NCI-H1694 (cell line): ENCODE results near the gene SIK1.

Experiments
- DNase-seq: peaks from one replicate; lab custom pipeline; 2025; lab: John Stamatoyannopoulos, UW

Gene SIK1

GRCh38 chr21:43367296-43367695, 59.6 kb downstream of the SIK1 start:
- peak; percentile 46 for DNase-seq

GRCh38 chr21:43366656-43367055, 60.3 kb downstream of the SIK1 start:
- DNase-seq, result no peak

DNA sequence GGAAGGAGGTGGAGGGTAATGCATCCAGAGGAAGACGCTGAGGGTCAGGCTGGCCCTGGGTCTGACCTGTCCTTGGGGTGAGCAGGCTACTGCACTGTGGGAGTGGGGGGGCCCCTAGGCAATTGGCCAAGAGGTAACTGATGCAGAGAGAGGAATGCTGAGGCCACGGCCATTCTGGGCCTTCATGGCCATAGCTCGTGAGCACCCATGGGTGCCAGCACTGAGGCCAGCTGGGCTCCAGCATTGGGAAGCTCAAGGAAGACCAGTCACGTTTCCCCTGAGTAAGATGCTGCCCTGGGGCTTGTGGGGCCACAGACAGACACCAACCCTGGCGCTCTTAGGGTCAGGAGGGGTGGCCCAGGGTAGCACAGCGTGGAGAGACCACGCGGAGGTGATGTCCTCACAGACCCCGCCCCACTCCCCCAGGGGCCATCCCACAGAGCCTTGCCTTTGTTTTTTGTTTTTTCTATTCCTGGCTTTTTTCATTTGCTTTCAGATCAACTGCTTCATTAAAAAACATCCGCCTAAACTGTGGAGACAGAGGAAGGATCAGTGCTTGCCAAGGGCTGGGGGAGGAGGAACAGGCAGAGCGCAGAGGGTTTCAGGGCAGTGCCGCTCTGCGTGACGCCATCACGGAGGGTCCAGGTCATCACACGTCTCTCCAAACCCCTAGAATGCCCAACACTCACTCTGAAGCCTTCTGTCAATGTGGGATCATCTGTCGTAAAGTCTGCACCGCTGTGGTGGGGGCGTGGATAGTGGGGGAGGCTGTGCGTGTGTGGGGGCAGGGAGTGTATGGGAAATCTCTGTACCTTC, 61.1 kb downstream of the SIK1 start:
- no peak for DNase-seq

DNA sequence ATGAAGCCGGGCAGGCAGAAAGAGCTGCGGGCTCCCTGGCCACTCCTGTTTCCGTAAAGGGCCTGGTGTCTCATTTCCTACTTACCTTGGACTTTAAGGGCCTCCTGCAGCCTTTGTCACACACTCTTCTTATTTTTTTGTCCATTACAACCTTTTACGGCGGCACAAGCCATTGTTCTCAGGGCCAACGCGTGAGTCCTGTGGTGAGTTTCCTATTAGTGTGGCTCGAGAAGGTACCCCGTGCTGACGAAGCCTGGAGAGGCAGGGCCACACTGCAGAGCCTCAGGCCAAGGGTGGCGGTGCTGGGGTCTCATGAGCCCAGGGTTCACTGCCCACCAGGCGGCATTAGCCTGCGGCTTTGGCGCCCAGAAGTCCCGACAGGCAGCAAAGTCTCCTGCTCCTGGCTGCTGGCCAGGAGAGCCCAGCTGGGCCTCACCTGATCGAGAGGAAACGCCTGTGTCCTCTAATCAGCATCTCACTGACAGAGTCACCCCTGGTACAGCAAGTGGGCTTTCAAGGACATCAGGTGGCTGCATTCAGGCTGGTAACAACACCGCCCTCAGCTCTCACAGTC, 62.0 kb downstream of the SIK1 start:
- no peak for DNase-seq
